Choroid plexus epithelial cell (primary cell): ENCODE results near the gene FREM2.

Source experiments
- DNase-seq: peaks from one replicate; pipeline ENCODE4 v3.0.0-alpha.2; 2010; ENCODE audit warnings: low read depth
- H3K4me3 ChIP-seq: 2 replicates; pipeline ENCODE4 v1.5.1; 2011; ENCODE audit warnings: low read depth, mild to moderate bottlenecking, control low read depth, low read length, moderate library complexity
- CTCF ChIP-seq: conservative IDR thresholded peaks from 2 replicates; pipeline ENCODE4 v1.5.1; 2011; ENCODE audit warnings: low read depth, mild to moderate bottlenecking, control low read depth, inconsistent platforms, low read length, moderate library complexity

FREM2 gene

DNA sequence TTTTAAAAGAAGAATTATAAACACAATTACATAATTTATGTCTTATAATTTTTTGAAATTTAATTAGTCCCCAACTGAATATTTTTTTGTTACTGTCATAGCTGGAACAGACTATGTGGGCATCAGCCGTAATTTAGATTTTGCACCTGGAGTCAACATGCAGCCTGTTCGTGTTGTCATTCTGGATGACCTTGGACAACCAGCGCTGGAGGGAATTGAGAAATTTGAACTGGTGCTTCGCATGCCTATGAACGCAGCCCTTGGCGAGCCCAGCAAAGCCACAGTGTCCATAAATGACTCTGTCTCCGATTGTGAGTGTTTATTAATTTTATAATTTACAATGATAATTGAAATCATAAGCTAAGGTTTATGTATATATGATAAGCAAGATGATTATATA is 161.5 kb downstream of the FREM2 start:
- TF ChIP-seq CTCF, result no peak
- DNase-seq, result no peak
- H3K4me3 ChIP-seq, result no peak overlapping the region

- no peak for DNase-seq
- no peak overlapping the region for H3K4me3 ChIP-seq
- TF ChIP-seq CTCF, result no peak
Observed at GRCh38 chr13:38849315-38849714, 162.4 kb downstream of the FREM2 start.

DNA sequence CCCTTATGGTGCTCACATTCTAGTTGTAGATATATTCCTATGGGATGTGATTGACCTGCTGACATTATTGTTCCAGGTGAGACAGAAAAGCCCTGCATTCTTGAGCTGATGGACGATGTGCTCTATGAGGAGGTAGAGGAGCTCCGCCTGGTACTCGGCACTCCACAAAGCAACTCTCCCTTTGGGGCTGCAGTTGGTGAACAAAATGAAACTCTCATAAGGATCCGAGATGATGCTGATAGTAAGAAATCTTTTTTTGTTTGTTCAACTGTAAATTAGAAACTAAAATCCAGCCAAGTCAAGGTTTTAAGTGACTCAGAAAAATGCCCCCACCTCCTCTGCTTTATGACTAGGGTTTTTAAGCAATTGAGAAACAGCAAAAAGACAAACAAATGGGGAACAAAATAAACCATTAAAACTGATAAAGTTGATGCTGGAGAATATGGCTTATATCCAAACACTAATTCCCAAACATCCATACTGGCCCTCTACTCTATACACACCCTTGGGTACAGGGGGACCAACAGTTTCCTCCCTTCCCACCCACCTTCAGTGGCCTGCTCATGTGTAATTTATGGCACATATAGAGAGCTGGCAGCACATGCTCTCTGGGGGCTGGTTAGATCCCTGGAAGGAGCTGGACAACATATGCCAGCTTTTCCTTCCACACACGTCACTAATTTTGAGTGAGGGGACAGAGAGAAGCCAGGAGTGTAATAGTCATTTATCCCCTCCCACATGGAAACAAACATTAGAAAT is 164.2 kb downstream of the FREM2 start:
- H3K4me3 ChIP-seq, result no peak overlapping the region
- TF ChIP-seq CTCF, result no peak
- no peak for DNase-seq

DNA sequence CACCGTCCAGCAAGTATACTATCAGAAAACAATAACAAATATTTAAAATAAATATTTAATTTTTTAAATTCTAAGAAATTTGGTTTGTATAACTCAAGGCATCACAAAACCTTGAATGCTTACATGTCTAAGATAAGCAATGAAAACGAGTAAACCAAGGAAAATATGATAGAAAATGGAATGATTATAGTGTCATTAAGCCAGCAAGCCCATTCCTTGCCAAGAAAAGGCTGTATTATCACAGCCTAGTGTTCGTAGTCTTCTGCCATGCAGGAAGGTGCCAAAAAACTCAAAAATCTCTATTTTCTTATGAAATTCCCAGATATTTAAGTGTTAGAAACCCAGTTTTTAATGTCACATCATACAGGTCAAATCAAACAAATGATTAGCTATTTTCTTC is 167.3 kb downstream of the FREM2 start:
- TF ChIP-seq CTCF, result no peak
- H3K4me3 ChIP-seq, result no peak overlapping the region
- no peak for DNase-seq

DNA sequence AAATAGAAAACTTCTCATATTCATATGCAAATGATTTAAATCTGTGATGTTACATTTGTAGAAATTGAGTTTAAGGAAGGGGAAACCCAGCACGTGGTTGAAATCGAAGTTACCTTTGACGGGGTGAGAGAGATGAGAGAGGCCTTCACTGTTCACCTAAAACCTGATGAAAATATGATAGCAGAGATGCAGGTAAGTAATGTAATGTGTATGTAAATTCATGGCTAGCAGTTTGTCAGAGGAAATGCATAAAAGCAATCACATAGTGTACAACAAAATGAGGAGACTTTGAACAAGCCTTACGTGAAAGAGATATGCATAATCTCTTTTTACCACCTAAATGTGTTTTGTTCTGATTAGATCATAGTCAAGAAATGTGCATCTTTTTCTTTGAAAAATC is 169.2 kb downstream of the FREM2 start:
- TF ChIP-seq CTCF, result no peak
- no peak for DNase-seq
- no peak overlapping the region for H3K4me3 ChIP-seq

GRCh38 chr13:38862443-38862842 is 175.6 kb downstream of the FREM2 start:
- no peak for TF ChIP-seq CTCF

GRCh38 chr13:38863536-38863935 is 176.7 kb downstream of the FREM2 start:
- H3K4me3 ChIP-seq, result no peak overlapping the region
- TF ChIP-seq CTCF, result no peak
- DNase-seq, result no peak

More at GRCh38 chr13:38862443-38862842, 175.6 kb downstream of the FREM2 start:
- no peak overlapping the region for H3K4me3 ChIP-seq
- DNase-seq, result no peak
